ENCODE measurements around the gene CFLAR.
"Not testable (repeated sequence)": the region's sequence is repeated elsewhere in the genome, so short reads cannot be mapped to it uniquely, and the experiment has no call there.

CFLAR gene

GRCh38 chr2:201118961-201119854 is 3.2 kb downstream of the CFLAR start:
- DNase-seq: no peak

GRCh38 chr2:201122276-201122675 is 6.3 kb downstream of the CFLAR start:
- no peak for DNase-seq

GRCh38 chr2:201126308-201127151 is 10.6 kb downstream of the CFLAR start:
- DNase-seq: no peak

- no peak for DNase-seq
Measured at GRCh38 chr2:201127152-201127511, 11.2 kb downstream of the CFLAR start.

GRCh38 chr2:201127570-201127969 is 11.6 kb downstream of the CFLAR start:
- DNase-seq: no peak

- DNase-seq: no peak
Measured at GRCh38 chr2:201128033-201128432, 12.1 kb downstream of the CFLAR start.

- no peak for DNase-seq
Measured at GRCh38 chr2:201128933-201129505, 13.1 kb downstream of the CFLAR start.

GRCh38 chr2:201130524-201131186 is 14.7 kb downstream of the CFLAR start:
- no peak for DNase-seq

GRCh38 chr2:201132518-201132917 is 16.6 kb downstream of the CFLAR start:
- no peak for DNase-seq

- no peak for DNase-seq
Measured at GRCh38 chr2:201135386-201135785, 19.4 kb downstream of the CFLAR start.

GRCh38 chr2:201136889-201137321 is 20.9 kb downstream of the CFLAR start:
- DNase-seq: no peak

- no peak for DNase-seq
Measured at GRCh38 chr2:201137505-201138400, 21.8 kb downstream of the CFLAR start.

GRCh38 chr2:201138401-201138970 is 22.5 kb downstream of the CFLAR start:
- no peak for DNase-seq

GRCh38 chr2:201138986-201139781 is 23.2 kb downstream of the CFLAR start:
- DNase-seq: not testable (repeated sequence)

- no peak for DNase-seq
Measured at GRCh38 chr2:201139836-201140604, 24.1 kb downstream of the CFLAR start.

- no peak for DNase-seq
Measured at GRCh38 chr2:201144101-201145051, 28.4 kb downstream of the CFLAR start.

GRCh38 chr2:201148434-201148990 is 32.5 kb downstream of the CFLAR start:
- DNase-seq: no peak

All from NCI-H1092 (cell line).